HEK293 (cell line): ENCODE measurements around the gene SLC35F4.

Source experiments
- GLIS1 ChIP-seq: fragments of 450-650 bp; formaldehyde crosslinking; IDR thresholded peaks from 2 replicates; pipeline ENCODE4 v1.5.1; 2016; ENCODE audit warnings: missing biosample characterization, missing genetic modification characterization
- PRDM1 ChIP-seq: fragments of 450-650 bp; formaldehyde crosslinking; IDR thresholded peaks from 2 replicates; pipeline ENCODE4; 2016; ENCODE audit warnings: missing biosample characterization, missing genetic modification characterization
- ZIC2 ChIP-seq: fragments of 450-650 bp; formaldehyde crosslinking; IDR thresholded peaks from 2 replicates; pipeline ENCODE4 v1.5.1; 2016; ENCODE audit warnings: missing biosample characterization, missing genetic modification characterization
- ZNF530 ChIP-seq: fragments of 450-650 bp; formaldehyde crosslinking; IDR thresholded peaks from 2 replicates; pipeline ENCODE4 v1.5.1; 2016; ENCODE audit warnings: low read depth, missing biosample characterization, missing genetic modification characterization
- ZSCAN23 ChIP-seq: fragments of 450-650 bp; formaldehyde crosslinking; IDR thresholded peaks from 2 replicates; pipeline ENCODE4 v1.5.1; 2016; ENCODE audit warnings: missing biosample characterization, missing genetic modification characterization
- TF ChIP-seq, protein P1 (sequence below): fragments of 450-650 bp; formaldehyde crosslinking; IDR thresholded peaks from 2 replicates; pipeline ENCODE4 v1.5.1; 2016; ENCODE audit warnings: missing biosample characterization, missing genetic modification characterization
- TF ChIP-seq, protein P2 (sequence below): fragments of 450-650 bp; formaldehyde crosslinking; IDR thresholded peaks from 2 replicates; pipeline ENCODE4 v1.5.1; 2017; ENCODE audit warnings: missing biosample characterization, missing genetic modification characterization
- TF ChIP-seq, protein P3 (sequence below): fragments of 450-650 bp; formaldehyde crosslinking; IDR thresholded peaks from 2 replicates; pipeline ENCODE4 v1.5.1; 2016; ENCODE audit warnings: missing biosample characterization, missing genetic modification characterization
- TF ChIP-seq, protein P4 (sequence below): fragments of 450-650 bp; formaldehyde crosslinking; IDR thresholded peaks from 2 replicates; pipeline ENCODE4 v1.5.1; 2016; ENCODE audit warnings: missing biosample characterization, missing genetic modification characterization
- TF ChIP-seq, protein P5 (sequence below): sonication (generic); formaldehyde crosslinking; IDR thresholded peaks from 2 replicates; pipeline ENCODE4 v1.8.1; 2022; ENCODE audit warnings: mild to moderate bottlenecking, moderate library complexity, missing genetic modification reagents
- TF ChIP-seq, protein P6 (sequence below): fragments of 450-650 bp; formaldehyde crosslinking; conservative IDR thresholded peaks from 2 replicates; pipeline ENCODE4 v1.5.1; 2016; ENCODE audit warnings: low read depth, missing biosample characterization, missing genetic modification characterization
- TF ChIP-seq, protein P7 (sequence below): fragments of 450-650 bp; formaldehyde crosslinking; IDR thresholded peaks from 2 replicates; pipeline ENCODE4 v1.5.1; 2016; ENCODE audit warnings: missing biosample characterization, missing genetic modification characterization

DNA sequence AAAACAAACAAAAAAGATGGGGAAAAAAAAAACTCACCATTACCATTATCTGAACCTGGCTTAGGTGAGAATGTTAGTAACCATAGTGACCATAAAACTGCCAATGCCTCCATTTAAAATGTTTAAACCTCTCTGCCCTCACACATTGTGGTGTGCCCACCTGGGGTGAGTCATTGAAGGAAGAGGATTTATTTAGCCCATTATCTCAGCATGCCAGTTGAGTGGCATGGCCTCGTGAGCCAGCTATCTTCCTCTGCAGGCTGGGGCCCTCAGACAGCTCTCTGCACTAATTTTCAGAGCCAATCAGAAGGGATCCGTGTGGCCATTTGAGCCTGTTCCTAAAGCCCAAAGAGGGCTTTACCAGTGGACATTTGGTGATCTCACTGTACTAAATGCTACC, 290.4 kb downstream of the SLC35F4 start:
- TF ChIP-seq, protein P1, sequence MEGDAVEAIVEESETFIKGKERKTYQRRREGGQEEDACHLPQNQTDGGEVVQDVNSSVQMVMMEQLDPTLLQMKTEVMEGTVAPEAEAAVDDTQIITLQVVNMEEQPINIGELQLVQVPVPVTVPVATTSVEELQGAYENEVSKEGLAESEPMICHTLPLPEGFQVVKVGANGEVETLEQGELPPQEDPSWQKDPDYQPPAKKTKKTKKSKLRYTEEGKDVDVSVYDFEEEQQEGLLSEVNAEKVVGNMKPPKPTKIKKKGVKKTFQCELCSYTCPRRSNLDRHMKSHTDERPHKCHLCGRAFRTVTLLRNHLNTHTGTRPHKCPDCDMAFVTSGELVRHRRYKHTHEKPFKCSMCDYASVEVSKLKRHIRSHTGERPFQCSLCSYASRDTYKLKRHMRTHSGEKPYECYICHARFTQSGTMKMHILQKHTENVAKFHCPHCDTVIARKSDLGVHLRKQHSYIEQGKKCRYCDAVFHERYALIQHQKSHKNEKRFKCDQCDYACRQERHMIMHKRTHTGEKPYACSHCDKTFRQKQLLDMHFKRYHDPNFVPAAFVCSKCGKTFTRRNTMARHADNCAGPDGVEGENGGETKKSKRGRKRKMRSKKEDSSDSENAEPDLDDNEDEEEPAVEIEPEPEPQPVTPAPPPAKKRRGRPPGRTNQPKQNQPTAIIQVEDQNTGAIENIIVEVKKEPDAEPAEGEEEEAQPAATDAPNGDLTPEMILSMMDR (tag by site-specific recombination) = no peak
- TF ChIP-seq, protein P2, sequence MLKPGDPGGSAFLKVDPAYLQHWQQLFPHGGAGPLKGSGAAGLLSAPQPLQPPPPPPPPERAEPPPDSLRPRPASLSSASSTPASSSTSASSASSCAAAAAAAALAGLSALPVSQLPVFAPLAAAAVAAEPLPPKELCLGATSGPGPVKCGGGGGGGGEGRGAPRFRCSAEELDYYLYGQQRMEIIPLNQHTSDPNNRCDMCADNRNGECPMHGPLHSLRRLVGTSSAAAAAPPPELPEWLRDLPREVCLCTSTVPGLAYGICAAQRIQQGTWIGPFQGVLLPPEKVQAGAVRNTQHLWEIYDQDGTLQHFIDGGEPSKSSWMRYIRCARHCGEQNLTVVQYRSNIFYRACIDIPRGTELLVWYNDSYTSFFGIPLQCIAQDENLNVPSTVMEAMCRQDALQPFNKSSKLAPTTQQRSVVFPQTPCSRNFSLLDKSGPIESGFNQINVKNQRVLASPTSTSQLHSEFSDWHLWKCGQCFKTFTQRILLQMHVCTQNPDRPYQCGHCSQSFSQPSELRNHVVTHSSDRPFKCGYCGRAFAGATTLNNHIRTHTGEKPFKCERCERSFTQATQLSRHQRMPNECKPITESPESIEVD (tag by site-specific recombination) = no peak
- no peak for TF ChIP-seq PRDM1
- no peak for TF ChIP-seq ZSCAN23 (tag by site-specific recombination)
- TF ChIP-seq GLIS1 = no peak
- TF ChIP-seq ZNF530 = no peak
- TF ChIP-seq, protein P3, sequence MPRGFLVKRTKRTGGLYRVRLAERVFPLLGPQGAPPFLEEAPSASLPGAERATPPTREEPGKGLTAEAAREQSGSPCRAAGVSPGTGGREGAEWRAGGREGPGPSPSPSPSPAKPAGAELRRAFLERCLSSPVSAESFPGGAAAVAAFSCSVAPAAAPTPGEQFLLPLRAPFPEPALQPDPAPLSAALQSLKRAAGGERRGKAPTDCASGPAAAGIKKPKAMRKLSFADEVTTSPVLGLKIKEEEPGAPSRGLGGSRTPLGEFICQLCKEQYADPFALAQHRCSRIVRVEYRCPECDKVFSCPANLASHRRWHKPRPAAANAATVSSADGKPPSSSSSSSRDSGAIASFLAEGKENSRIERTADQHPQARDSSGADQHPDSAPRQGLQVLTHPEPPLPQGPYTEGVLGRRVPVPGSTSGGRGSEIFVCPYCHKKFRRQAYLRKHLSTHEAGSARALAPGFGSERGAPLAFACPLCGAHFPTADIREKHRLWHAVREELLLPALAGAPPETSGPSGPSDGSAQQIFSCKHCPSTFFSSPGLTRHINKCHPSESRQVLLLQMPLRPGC = no peak
- TF ChIP-seq, protein P4, sequence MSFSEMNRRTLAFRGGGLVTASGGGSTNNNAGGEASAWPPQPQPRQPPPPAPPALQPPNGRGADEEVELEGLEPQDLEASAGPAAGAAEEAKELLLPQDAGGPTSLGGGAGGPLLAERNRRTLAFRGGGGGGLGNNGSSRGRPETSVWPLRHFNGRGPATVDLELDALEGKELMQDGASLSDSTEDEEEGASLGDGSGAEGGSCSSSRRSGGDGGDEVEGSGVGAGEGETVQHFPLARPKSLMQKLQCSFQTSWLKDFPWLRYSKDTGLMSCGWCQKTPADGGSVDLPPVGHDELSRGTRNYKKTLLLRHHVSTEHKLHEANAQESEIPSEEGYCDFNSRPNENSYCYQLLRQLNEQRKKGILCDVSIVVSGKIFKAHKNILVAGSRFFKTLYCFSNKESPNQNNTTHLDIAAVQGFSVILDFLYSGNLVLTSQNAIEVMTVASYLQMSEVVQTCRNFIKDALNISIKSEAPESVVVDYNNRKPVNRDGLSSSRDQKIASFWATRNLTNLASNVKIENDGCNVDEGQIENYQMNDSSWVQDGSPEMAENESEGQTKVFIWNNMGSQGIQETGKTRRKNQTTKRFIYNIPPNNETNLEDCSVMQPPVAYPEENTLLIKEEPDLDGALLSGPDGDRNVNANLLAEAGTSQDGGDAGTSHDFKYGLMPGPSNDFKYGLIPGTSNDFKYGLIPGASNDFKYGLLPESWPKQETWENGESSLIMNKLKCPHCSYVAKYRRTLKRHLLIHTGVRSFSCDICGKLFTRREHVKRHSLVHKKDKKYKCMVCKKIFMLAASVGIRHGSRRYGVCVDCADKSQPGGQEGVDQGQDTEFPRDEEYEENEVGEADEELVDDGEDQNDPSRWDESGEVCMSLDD (tag by site-specific recombination) = no peak
- TF ChIP-seq, protein P5, sequence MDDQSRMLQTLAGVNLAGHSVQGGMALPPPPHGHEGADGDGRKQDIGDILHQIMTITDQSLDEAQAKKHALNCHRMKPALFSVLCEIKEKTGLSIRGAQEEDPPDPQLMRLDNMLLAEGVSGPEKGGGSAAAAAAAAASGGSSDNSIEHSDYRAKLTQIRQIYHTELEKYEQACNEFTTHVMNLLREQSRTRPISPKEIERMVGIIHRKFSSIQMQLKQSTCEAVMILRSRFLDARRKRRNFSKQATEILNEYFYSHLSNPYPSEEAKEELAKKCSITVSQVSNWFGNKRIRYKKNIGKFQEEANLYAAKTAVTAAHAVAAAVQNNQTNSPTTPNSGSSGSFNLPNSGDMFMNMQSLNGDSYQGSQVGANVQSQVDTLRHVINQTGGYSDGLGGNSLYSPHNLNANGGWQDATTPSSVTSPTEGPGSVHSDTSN (CRISPR knock-in tag) = no peak
- peak; percentile 58 for TF ChIP-seq ZIC2 (tag by site-specific recombination)
- TF ChIP-seq, protein P6, sequence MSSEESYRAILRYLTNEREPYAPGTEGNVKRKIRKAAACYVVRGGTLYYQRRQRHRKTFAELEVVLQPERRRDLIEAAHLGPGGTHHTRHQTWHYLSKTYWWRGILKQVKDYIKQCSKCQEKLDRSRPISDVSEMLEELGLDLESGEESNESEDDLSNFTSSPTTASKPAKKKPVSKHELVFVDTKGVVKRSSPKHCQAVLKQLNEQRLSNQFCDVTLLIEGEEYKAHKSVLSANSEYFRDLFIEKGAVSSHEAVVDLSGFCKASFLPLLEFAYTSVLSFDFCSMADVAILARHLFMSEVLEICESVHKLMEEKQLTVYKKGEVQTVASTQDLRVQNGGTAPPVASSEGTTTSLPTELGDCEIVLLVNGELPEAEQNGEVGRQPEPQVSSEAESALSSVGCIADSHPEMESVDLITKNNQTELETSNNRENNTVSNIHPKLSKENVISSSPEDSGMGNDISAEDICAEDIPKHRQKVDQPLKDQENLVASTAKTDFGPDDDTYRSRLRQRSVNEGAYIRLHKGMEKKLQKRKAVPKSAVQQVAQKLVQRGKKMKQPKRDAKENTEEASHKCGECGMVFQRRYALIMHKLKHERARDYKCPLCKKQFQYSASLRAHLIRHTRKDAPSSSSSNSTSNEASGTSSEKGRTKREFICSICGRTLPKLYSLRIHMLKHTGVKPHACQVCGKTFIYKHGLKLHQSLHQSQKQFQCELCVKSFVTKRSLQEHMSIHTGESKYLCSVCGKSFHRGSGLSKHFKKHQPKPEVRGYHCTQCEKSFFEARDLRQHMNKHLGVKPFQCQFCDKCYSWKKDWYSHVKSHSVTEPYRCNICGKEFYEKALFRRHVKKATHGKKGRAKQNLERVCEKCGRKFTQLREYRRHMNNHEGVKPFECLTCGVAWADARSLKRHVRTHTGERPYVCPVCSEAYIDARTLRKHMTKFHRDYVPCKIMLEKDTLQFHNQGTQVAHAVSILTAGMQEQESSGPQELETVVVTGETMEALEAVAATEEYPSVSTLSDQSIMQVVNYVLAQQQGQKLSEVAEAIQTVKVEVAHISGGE (tag by site-specific recombination) = no peak
- TF ChIP-seq, protein P7, sequence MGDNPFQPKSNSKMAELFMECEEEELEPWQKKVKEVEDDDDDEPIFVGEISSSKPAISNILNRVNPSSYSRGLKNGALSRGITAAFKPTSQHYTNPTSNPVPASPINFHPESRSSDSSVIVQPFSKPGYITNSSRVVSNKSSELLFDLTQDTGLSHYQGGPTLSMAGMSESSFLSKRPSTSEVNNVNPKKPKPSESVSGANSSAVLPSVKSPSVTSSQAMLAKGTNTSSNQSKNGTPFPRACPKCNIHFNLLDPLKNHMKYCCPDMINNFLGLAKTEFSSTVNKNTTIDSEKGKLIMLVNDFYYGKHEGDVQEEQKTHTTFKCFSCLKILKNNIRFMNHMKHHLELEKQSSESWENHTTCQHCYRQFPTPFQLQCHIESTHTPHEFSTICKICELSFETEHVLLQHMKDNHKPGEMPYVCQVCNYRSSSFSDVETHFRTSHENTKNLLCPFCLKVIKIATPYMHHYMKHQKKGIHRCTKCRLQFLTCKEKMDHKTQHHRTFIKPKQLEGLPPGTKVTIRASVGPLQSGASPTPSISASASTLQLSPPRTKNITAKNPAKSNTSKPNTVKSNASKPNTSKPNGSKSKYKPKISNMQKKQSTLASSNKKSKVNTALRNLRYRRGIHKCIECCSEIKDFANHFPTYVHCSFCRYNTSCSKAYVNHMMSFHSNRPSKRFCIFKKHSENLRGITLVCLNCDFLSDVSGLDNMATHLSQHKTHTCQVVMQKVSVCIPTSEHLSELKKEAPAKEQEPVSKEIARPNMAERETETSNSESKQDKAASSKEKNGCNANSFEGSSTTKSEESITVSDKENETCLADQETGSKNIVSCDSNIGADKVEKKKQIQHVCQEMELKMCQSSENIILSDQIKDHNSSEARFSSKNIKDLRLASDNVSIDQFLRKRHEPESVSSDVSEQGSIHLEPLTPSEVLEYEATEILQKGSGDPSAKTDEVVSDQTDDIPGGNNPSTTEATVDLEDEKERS (tag by site-specific recombination) = no peak
